GM19328 (cell line): ENCODE measurements around the gene HAND2.

Source experiments
- ATAC-seq: cut with Tn5 transposase; IDR thresholded peaks from one replicate; pipeline ENCODE4 v1.9.1; 2021; ENCODE audit warnings: mild to moderate bottlenecking, moderate library complexity; ENCODE audit not compliant: unreplicated experiment

The HAND2 gene

DNA sequence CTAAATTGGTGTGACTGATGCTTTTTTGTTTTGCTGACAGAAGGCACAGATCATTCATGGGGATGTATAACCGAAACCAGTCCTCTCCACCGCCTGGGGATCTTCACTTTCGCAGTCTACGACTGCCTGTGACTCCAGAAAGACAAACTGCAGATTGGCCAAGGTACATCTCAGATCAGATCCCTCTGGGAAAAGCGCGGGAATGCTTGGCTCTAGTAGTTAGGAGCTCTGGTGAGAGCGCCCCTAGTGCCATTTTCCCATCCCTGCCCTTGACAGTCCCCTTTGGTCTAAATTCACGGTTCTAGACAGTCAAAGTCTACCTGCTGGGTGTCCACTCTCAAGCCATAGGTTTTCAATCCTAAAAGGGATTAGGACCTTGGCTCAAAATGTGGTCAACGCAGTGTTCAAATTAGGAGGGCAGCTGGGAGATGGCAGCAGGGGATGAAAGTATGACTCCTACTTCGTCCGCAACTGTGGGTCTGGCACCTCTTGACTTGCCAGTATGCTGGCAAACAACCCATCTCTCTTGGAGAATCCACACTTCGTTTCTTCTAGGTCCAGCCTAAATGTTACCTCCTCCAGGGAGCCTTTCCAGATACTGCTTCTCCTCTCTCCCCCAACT lies 6.9 kb upstream of the HAND2 start:
- ATAC-seq = no peak

DNA sequence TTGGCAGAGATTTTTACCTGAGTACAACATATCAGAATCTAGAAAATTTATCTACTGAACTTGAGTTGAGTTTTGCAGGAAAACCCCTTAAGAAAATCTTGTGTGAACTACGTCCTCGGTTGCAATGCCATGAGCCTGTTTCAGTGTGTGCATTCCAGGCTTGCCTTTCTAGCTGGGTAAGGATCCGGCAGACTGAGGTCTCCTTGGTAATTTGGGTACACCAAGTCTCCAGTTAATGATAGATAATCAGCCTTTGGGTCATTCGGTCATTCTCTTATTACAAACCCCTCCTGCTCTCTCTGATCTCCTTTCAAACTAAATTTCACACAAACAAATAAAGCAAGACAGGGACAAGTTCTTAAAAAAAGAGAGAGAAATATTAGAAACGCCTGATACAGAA lies 5.9 kb upstream of the HAND2 start:
- ATAC-seq = no peak

DNA sequence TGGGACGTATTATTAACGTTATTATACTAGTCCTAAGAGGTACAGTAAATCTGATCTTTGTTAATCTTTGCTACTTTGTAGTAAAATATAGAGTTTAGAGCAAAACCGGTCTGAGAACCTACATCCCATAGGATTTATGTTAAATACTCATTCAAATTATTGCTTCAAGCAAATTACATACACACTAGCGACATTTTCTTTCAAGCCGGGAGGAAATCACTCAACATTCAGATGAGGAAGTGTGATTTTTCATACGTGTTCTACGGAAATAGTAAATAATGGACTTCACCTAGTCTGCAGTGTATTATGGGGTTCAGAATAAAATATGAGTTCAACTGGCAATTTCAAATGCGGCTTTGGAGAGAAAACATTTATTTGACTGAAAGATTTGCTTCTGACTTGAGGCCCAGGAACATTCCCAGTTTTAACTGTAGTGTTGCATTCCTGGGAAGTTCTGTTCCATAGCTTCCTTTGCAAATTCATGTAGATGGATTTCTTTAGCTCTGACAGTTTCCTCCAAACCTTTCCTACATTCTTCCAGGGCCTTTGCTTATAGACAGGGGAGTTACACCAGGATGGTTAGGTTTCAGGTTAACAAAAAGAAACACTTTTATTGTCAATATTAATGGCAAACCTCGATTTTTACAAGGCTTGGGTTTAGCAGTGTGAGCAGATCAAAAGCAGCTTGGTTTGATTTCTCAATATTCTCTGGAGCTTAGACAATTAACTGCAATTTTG lies 5.3 kb upstream of the HAND2 start:
- ATAC-seq = no peak

DNA sequence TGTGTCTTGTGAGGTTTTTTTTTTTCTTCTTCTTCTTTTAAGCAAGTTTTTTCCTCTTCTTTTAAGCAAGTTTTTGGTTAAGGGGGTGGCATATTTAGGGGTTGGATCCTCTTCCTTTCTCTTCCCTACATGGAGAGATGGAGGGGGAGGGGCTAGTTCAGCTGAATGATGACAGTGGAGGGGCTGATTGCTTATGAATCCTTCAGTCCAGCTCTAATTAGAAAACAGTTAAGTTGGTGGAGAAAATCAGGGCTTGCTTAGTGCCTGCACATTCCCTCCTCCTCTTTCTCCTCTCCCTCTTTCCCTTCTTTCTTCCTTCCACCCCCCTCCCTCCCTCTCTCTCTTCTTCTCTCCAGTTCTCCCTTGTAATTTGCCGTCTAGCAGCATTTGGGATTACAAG lies 4.4 kb upstream of the HAND2 start:
- ATAC-seq = no peak

DNA sequence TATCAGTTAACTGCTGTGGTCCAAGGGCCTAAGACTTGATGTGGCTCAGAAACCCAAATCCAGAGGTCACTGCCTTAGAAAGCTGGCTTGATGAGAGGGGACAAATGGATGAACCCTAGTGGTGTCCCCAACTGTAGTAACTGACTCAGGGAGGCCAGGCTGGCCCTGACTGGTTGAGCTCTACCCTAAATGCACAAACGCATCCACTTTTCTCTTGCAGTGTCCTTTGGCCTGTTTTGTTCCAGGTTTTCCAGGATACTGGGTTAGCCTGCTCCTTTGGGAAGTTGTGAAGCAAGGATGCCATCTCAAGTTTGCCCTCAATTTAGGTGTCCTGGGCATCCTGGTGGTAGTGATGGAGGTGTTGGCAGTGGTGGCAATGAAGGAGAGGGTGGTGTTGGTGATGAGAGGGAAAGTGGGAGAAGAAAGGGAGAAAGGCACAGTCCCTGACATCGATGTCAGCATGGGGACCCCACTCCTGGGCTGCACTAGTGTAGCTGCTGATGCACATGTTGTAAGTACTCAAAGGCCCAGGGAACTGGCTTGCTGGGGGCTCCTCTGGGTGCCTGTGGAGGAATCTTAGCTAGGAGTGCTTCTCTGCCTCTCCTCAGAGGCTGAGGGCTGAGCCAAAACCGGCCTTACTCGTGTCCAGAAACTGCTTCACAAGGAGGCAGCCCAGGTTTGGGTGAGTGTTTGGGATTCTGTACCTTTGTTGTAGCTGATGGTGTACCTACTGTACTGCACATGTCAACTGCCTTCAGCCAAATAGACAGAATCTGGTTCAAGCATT lies 2.9 kb upstream of the HAND2 start:
- no peak for ATAC-seq

DNA sequence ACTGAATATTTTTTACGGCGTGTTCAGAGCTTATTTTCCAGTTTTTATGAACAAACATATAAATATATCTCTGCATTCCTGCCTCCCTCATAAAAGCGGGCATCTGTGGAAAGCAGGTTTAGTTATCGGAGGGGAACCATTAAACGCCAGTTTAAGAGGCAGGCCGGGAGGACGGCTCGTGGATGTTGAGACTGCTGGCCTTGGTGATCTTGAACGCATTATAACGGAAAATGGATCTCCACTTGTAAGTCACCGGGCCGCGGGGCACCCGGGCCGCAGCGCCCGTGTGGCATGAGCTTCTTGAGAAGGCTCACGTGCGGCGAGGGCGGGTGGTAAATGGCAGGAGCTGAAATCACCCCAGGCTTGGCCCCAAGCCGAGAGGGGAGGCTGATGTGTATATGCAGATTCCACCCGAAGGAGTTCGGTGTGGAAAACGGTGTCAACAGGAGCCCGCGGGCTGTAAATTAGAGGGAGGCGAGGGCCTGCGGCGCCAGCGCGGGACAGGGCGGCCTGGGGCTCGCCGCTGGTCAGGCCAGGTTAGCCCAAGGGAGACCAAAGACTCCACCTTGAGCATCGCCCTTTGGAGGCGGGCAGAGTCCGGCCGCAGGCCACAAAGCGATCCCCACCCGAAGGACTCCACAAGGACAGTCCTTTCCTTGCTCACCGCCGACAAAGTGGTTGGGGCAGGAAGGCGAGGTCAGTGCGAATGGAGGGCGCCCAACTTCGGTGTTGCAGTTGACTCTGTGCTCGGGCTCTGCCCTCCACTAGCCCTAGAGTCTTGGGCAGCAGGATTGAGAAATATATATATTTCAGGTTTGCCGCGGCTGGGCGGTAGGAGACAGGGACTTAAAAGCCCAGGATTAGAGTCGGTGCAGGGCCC lies 1.3 kb upstream of the HAND2 start:
- ATAC-seq = no peak

DNA sequence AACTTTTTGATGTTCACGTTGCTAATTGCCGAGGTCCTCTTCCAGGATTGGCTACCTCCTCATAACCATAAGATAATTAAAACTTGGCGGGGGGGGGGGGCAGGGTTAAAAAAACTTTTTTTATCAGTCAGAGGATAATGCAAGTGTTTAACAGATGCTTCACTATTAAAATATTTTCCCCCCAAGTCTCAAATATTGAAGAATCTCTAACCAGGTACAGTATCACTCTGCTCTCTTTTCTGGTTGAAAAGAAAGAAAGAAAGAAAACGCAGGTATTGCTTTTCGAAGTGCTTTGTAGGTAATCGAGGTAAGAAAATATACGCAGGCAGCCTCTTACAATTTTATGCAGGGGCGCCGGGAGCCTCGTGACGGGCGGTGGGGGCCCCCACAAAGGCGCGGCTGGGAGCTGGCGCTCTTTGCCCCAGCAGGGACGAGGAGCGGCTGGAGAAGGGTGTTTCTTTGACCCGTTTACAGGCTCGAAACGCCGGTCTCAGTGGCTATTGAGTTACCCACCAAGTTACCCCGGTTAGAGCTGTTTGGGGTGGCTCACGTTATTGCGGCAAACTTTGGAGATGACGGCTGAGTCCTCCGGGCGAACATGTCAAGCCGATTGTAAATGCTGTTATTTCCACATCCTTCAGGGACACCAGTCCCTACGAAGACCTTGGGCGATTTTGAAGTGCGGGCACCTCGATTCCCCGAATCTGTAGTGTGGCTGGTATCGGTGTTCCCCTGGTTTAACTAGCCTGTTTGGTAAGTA lies 477 bp upstream of the HAND2 start:
- ATAC-seq = no peak

DNA sequence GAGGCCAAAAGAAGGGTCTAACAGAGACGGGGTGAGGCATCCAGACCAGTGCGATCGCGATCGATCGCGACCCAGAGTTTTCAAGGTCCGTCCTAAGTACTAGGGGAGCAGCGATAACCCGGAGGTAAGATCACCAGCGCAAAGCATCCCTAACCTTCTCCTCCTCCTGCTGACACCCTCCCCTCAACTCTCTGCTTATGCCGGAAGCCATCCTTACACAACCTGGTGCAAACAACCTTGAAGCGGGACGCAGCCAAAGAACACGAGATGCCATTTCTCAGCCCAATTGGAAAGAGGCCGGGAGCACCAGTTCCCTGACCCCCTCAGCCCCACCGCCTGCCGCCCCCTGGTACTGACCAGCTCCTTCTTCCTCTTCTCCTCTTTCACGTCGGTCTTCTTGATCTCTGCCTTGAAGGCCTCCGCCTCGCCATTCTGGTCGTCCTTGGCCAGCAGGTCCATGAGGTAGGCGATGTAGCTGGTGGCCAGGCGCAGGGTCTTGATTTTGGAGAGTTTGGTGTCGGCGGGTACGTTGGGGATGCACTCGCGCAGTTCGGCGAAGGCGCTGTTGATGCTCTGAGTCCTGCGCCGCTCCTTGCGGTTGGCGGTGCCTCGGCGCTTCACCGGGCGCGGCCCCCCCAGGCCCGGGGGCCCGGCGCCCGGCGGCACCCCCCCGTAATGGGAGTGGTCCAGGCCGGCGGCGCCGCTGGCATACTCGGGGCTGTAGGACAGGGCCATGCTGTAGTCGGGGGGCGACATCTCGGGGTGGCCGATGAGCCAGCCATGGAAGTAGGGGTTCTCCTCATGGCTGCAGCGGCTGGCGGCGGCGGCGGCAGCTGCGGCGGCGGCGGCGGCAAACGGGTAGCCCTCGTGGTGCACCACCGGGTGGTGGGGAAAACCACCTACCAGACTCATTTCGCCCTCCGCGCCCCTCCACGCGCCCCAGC lies 1.4 kb downstream of the HAND2 start:
- ATAC-seq = no peak

DNA sequence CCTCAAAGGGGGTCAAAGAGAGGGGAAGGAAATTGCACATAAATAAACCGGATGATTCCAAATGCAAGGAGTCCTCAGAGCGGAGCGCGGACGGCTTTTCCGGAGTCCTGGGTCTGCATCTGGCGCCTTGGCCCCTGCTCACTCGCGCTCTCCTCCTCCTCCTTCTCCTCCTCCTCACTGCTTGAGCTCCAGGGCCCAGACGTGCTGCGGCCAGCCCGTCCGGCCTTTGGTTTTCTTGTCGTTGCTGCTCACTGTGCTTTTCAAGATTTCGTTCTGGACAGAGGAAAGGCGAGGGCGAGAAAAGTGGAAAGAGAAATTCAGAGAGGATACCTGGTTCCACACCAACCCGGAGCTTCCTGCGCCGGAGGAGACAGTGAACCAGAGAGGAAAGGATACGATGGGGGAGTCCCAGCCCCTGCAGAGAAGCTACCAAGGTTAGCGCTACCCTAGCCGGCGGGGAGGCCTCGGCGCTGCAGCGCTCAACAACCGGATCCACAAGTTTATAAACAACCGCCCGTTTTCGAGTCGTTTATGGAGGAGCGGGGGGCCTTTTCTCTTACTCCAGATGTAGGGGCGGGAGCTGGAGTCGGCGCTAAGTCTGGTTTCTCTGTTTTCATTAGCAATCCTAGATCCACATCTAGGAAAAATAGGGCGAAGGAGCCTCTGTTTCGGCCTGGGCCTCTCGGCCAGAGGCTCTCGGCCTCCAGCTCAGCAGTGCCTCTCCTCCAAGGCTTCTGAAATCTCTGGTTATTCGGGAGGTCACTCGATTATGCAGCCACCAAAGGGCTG lies 2.7 kb downstream of the HAND2 start:
- ATAC-seq = no peak

DNA sequence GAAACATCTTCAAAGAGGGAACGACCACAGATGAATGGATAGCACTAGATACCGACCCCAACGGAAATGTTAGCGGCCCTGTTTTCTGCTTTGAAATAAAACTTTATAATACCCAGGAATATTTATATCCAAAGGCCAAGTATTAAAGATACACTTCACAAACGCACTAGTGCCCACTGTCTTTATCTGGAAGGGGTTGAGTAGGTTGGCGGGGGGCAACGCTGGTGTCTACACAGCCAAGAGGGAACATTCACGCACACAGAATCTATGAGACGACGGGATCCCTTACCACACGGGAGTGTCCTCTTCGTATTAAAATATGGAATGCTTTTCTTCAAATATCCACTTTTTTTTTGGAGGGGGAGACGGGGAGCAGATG lies 3.3 kb downstream of the HAND2 start:
- no peak for ATAC-seq

DNA sequence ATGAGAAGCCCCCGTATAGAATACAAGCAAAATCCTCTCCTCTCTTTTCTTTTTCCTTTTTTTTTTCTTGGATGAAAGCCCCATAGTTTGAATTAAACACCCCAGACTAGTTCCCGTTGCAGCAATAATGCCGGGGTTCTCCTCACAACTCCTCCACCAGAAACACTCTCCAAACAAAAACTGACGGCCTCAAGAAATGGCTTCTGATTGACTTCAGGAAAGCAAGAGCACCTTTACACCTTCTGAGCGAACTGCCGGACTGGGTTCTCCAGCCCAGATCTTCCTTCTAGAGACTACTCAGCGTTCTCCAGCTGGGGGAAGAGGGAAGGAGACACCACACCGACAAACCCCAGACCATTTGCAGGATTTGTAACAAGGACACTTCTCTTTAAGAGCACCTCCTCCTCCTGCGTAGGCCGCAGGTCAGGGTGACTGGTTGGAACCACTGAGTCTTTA lies 4.0 kb downstream of the HAND2 start:
- no peak for ATAC-seq

DNA sequence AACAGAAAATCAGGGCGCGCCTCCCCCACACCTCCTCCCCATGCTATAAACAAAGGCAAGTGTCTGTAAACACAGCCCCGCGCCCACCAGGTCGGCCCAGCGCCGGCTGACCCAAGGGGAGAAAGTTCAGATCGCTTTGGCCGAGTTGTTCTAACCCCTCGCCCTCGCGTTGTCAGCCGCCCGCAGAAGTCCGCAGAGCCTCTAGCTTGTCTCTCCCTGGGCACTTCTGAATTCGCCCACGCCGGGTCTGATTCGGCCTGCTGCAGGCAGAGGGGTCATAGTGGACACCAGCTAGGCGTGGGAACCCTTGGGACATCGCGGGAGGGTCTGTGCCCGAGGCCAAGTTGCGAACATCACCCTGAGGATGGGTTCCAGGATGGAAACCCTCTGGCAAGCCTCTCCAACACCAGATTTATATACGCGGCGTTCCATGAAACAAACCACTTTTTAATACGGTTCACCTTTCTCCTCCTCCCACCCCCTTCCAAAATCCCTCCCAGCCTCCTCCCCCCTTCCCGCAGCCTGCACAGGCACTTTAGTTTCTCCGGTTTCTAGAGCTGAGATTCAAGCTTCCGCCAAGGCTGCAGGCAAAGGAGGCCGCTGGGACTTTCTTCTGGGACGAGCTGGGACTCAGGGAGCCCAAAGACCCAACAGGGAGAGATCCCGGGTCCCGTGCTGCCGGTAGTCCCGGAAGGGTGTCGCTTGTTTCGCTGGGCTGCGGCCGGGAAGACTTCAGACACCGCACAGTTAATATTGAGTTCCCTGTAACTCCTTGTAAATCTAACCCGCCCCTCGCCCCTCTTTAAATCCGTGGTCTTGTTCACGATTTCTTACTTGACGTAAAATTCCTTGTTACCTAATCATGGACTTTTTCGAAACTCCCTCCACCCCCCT lies 4.7 kb downstream of the HAND2 start:
- ATAC-seq = no peak

DNA sequence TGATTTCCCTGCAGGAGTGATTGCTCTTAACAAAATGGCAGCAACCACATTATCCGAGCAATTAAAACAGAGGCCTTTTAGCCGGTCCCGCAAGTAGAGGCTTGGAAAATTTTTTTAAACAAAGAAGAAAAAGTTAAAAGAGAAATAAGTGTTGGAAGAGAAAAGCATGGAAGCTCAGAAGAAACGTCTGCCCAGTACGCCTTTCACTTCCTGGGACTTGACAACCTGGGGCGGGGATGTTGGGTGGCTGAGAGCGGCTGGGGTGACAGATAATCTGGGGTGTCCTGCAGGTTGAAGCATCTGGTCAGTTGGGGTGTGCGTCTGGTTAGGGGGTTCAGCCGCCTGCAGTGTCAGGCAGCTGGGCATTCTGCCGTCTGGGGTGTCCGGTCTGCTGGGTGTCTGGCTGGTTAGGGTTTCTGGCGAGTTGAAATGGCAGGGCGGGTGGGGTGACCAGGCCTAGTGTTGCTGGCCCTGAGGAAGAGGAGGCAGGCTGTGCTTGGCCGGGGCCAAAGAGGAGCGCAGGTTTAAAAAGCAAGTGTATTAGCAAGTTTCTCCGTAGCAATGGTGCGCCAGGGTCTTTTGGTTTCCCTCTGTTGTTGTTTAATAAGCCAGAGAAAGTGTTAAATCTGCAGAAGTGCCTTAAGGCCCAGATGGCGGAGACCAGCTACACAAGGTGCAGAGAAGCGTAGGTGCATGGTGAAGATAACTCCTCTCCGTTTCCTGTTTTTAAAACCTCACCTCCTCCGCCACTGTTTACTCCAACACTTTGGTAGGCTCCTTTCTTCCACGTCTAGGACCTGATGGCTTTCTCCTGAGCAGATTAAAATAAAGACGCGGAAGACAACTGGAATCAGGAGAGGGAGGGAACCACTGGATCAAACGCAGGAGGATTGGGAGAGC lies 5.6 kb downstream of the HAND2 start:
- no peak for ATAC-seq

DNA sequence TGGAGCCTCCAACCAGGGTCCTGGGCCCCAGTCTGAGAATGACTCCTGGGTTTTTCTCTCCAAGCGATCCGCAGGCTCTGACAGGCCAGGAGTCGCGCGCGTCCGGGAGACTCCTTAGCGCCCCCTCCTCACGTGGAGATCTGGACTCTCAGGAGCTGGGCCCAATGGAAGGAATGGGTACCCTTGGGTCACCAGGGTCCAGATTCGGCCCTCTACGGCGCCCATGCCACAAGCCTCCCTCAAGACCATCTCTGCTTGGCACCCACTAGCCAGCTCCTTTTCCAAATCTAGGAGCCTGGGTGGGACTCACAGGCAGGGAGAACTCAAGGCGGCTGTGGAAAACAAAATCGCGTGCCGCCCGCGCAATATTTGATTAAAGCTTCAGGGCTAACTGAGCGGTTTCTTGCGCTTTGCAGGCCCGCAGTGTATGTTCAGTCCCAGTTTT lies 7.1 kb downstream of the HAND2 start:
- ATAC-seq = no peak

DNA sequence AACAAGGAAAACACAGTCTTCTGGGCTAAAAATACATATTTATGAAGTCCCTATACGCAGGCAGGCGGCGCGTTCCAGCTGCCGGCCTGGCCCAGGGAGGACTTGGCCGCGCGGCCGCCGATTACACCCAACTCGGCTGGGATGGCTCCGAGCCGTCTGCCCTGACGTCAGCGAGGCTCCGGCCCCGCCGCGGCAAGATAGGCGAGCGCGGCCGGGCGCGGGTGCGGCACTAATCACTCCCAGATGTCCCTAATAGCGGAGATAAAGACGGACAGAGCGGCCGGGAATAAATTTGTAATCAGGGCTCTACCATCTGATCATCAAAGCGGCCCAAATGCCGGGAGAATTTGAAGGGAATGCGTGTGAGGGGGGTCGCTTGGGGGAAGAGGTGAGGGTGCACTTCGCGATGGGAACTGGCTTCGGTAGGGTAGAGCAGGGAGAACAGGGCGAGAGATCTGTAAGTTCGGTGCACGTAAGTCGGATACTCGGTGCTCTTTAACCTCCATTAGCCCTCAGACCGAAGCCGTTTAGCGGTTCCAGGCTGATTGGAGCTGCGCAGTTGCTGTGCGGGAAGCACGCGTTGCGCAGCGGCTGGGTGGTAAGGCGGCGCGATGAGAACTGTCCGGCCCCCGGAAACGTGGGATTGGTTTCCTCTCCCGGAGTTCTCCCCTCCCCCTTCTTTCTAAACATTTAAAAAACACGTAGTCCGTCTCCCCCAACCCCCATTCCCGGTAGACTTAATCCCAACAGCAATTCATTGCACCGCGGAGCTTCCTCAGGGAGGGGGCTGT lies 7.7 kb downstream of the HAND2 start:
- no peak for ATAC-seq
